ENCODE data around the gene TSPOAP1. TPM values are rescaled to one million over a fixed set of nuclear protein-coding genes. Genes with fewer than 3 reads are reported as not detected.

Gene TSPOAP1
- total and polyA plus RNA-seq, 2 of the 13 experiments (the other 11 are each of a cell fraction or from before 2014, with no cell fraction given), result not detected

GRCh38 chr17:58364270-58364942 lies 35.8 kb upstream of the TSPOAP1 start (continued):
- TF ChIP-seq ZNF891 (CRISPR knock-in tag; IDR thresholded peaks at IDR 0.05) (peak; percentile 62; the same call in 1 of the 2 replicates), ATF2 (CRISPR knock-in tag; IDR thresholded peaks at IDR 0.05) (peak; percentile 66; the same call in 1 of the 2 replicates), CHD2 (IDR thresholded peaks at IDR 0.05; ENCODE audit: low read depth, low read length) (no peak), SMYD3 (CRISPR knock-in tag; IDR thresholded peaks at IDR 0.05) (0 out of 2 replicates have a peak, but pooled peaks have one; percentile 28), JUND (CRISPR knock-in tag; IDR thresholded peaks at IDR 0.05) (peak; percentile 79), MIER3 (CRISPR knock-in tag; IDR thresholded peaks at IDR 0.05; ENCODE audit: borderline replicate concordance) (no peak), ZNF326 (CRISPR knock-in tag; IDR thresholded peaks at IDR 0.05; ENCODE audit: borderline replicate concordance) (no peak), ERF (CRISPR knock-in tag; IDR thresholded peaks at IDR 0.05) (no peak; the same call in 1 of the 2 replicates), IRF9 (CRISPR knock-in tag; IDR thresholded peaks at IDR 0.05; ENCODE audit: borderline replicate concordance) (no peak), ZHX1 (CRISPR knock-in tag; IDR thresholded peaks at IDR 0.05; ENCODE audit: low read depth) (no peak), TFE3 (CRISPR knock-in tag; IDR thresholded peaks at IDR 0.05) (no peak), ZNF747 (CRISPR knock-in tag; IDR thresholded peaks at IDR 0.05; ENCODE audit: borderline replicate concordance) (0 out of 2 replicates have a peak, but pooled peaks have one; percentile 21), ZNF75D (CRISPR knock-in tag; IDR thresholded peaks at IDR 0.05; ENCODE audit: borderline replicate concordance) (no peak), MTF2 (CRISPR knock-in tag; IDR thresholded peaks at IDR 0.05; ENCODE audit: borderline replicate concordance) (no peak), MATR3 (CRISPR knock-in tag; IDR thresholded peaks at IDR 0.05) (no peak), CBFB (CRISPR knock-in tag; IDR thresholded peaks at IDR 0.05) (0 out of 2 replicates have a peak, but pooled peaks have one; percentile 13), RXRB (CRISPR knock-in tag; IDR thresholded peaks at IDR 0.05; ENCODE audit: borderline replicate concordance) (peak; percentile 56), RNF2 (conservative IDR thresholded peaks at IDR 0.05; ENCODE audit: low read depth) (no peak), E2F5 (CRISPR knock-in tag; conservative IDR thresholded peaks at IDR 0.05) (no peak), RBM39 (IDR thresholded peaks at IDR 0.05; ENCODE audit: low read depth, low read length, poor library complexity, severe bottlenecking) (peak; percentile 76), ETV5 (CRISPR knock-in tag; IDR thresholded peaks at IDR 0.05; ENCODE audit: borderline replicate concordance) (peak; percentile 41; the same call in 1 of the 2 replicates), SKI (IDR thresholded peaks at IDR 0.05; ENCODE audit: partially characterized antibody) (no peak), RFX1 (IDR thresholded peaks at IDR 0.05) (no peak)

Data from HepG2 (cell line).